Measurements from ENCODE around the gene MPRIP.

The MPRIP gene

DNA sequence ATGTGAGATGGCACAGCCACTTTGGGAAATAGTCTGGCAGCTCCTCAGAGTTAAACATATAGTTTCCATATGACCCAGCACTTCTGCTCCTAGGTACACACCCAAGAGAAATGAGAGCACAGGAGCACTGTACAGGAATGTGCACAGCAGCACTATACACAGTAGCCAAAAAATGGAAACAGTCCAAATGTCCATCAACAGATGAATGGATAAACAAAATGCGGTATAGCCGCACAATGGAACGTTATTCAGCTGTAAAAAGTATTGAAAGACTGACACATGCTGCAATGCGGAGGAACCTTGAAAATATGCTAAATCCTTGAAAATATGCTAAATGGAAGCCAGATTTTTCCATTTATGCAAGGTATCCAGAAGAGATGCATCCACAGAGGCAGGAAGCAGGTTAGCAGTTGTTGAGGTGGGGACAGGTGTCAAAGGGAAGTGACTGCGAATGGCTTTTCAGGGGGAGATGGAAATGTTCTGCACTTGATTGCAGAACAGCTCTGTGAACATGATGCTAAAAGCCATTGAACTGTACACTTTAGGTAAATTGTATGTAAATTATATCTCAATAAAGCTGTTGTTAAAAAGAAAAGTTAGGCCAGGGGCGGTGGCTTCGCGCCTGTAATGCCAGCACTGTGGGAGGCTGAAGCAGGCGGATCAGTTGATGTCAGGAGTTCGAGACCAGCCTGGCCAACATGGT lies 80.7 kb downstream of the MPRIP start:
- DNase-seq = no peak
- no peaks in the 10 kb centered on the region for H3K9me3 ChIP-seq (ENCODE audit: severe bottlenecking)
- peaks cover 19% of the 10 kb centered on the region for H3K36me3 ChIP-seq
- no peaks in the 10 kb centered on the region for H3K27me3 ChIP-seq (ENCODE audit: insufficient read depth, low read depth, severe bottlenecking)
- no peak overlapping the region for H3K27ac ChIP-seq
- TF ChIP-seq, protein P1, sequence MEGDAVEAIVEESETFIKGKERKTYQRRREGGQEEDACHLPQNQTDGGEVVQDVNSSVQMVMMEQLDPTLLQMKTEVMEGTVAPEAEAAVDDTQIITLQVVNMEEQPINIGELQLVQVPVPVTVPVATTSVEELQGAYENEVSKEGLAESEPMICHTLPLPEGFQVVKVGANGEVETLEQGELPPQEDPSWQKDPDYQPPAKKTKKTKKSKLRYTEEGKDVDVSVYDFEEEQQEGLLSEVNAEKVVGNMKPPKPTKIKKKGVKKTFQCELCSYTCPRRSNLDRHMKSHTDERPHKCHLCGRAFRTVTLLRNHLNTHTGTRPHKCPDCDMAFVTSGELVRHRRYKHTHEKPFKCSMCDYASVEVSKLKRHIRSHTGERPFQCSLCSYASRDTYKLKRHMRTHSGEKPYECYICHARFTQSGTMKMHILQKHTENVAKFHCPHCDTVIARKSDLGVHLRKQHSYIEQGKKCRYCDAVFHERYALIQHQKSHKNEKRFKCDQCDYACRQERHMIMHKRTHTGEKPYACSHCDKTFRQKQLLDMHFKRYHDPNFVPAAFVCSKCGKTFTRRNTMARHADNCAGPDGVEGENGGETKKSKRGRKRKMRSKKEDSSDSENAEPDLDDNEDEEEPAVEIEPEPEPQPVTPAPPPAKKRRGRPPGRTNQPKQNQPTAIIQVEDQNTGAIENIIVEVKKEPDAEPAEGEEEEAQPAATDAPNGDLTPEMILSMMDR (IDR thresholded peaks at IDR 0.05; ENCODE audit: low read depth, low read length) = no peak
- H3K4me3 ChIP-seq (ENCODE audit: low read depth, low read length) = no peak overlapping the region

DNA sequence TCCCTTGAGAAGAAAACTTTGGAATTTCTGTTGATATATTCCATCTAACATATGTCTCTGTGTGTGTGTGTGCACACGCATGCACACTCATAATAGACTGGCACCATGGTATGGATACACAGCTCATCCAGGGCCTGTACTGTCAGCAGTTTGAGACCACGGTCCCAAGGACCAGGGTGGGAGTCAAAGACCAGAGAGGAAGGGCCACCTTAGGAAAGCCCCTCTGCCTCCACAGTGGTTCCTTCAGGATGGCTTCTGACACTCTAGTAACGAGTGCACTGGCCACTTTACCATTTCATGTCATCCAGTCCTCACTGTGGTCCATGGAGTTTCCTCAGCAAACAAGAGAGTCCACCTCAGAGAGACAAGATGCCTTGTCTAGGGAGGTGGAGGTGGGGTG lies 82.1 kb downstream of the MPRIP start:
- TF ChIP-seq, protein P1 (IDR thresholded peaks at IDR 0.05; ENCODE audit: low read depth, low read length) = no peak
- no peak for DNase-seq
- Histone ChIP-seq H3K27ac (no peak overlapping the region), H3K27me3 (ENCODE audit: insufficient read depth, low read depth, severe bottlenecking) (no peaks in the 10 kb centered on the region), H3K36me3 (peaks cover 33% of the 10 kb centered on the region), H3K9me3 (ENCODE audit: severe bottlenecking) (no peaks in the 10 kb centered on the region), H3K4me3 (ENCODE audit: low read depth, low read length) (no peak overlapping the region)

DNA sequence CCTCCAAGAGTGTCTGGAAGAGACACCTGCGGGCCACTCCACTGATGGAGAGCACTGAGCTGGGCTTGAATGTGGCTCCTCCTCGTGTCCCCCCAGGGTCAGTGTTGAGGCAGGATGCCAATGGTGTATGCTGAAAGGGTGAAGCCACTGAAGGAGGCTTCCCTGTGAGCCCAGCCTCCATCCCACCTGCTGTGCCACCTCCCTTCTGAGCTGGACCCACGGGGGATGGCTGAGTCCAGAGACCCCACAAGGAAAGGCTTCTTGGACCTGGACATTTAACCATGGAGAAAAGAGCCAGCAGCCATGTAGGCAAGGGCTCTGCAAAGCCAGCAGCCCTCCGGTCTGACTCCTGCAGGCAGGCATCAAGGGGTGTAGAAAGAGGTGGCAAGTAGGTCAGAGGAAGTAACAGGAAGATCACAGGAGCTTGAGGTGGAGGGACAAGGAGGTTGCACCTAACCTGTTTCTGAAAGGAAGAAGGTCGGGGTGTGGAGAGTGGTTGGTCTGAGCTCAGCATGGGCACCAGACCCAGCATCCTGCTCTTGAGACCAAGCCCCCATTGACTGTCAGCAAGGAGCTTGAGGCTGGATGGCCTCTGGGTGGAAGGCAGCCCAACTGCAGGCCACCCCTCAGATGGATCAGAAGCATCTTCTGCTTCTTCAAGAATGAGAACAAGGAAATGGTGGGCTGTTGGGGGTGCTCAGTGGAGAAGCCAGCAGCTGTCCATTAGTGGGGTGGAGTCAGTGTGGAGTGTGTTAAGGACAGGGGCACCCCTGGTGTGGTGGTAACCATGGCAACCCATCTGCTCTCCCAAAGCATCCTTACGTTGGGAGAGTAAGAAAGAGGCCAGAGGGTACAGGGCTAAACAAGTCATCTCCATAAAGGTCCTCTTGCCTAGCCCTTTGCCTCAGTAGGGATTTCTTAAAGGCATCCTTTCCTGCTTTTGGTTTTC lies 83.2 kb downstream of the MPRIP start:
- H3K4me3 ChIP-seq (ENCODE audit: low read depth, low read length) = no peak overlapping the region
- DNase-seq = peak; percentile 36
- H3K27me3 ChIP-seq (ENCODE audit: insufficient read depth, low read depth, severe bottlenecking) = no peaks in the 10 kb centered on the region
- H3K36me3 ChIP-seq = peaks cover 39% of the 10 kb centered on the region
- no peaks in the 10 kb centered on the region for H3K9me3 ChIP-seq (ENCODE audit: severe bottlenecking)
- TF ChIP-seq, protein P1 (IDR thresholded peaks at IDR 0.05; ENCODE audit: low read depth, low read length) = no peak
- H3K27ac ChIP-seq = no peak overlapping the region

DNA sequence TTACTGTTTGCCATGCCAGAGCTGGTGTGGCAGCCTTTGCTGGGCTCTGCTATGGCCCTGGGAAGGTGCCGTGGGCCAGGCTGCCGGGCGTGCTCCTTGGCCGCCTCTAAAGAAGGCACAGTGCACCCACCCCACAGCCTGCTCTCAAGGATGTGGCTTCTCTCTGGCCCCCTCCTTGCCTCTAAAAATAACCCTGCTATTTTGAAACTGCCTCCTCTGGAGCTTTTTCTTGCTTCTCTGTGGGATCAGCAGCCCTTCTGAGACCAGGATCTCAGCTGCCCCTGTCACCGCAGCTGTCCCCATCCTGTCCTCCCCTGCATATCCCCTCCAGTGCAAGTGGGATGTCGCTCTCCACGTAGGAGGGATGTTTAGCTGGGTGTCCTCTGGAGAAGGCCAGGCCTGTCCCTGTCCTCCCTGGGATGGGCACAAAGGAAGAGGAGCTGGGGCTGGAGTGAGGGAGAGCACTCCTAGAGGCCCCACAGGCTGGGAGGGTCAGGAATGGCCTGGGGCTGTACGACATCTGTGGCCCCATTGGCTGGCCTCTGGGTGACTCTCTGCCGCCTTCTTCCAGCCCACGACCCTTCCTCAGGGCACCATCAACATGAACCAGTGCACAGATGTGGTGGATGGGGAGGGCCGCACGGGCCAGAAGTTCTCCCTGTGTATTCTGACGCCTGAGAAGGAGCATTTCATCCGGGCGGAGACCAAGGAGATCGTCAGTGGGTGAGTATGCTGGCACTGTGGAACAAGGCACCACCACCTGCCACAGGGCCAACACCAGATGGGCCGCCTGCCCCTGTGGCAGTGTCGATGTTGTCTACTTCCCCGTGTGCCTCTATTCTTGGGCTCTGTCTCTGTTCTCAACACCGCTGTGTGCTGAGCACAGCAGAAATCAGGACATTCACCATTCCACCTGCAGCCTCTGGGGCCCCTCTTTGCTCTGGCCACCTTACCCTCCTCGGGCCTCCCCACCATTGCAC lies 84.2 kb downstream of the MPRIP start:
- Histone ChIP-seq H3K36me3 (peaks cover 47% of the 10 kb centered on the region), H3K4me3 (ENCODE audit: low read depth, low read length) (no peak overlapping the region), H3K27me3 (ENCODE audit: insufficient read depth, low read depth, severe bottlenecking) (no peaks in the 10 kb centered on the region), H3K9me3 (ENCODE audit: severe bottlenecking) (no peaks in the 10 kb centered on the region), H3K27ac (no peak overlapping the region; the same call in 1 of the 2 replicates)
- TF ChIP-seq, protein P1 (IDR thresholded peaks at IDR 0.05; ENCODE audit: low read depth, low read length) = no peak
- DNase-seq = no peak

DNA sequence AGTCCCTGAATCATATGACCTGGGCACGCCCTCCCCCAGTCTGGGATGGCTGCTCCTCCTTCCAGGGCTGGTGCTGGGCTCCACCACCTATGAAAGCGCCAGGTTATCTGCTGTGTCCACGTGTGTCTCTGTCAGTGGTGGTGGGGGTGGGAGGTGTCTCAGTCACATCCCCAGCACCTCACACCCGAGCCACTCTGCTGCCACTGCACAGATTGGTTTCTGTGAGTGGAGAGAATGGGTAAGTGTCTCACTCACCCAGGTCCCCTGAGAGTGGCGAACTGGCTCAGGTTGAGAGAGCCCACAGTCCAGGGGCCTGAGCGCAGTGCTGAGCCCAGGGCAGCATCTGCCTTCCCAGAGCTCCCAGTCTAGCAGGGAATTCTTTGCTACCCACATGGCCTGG lies 84.9 kb downstream of the MPRIP start:
- Histone ChIP-seq H3K27me3 (ENCODE audit: insufficient read depth, low read depth, severe bottlenecking) (no peaks in the 10 kb centered on the region), H3K27ac (no peak overlapping the region), H3K4me3 (ENCODE audit: low read depth, low read length) (no peak overlapping the region), H3K9me3 (ENCODE audit: severe bottlenecking) (no peaks in the 10 kb centered on the region), H3K36me3 (peaks cover 55% of the 10 kb centered on the region)
- no peak for DNase-seq
- TF ChIP-seq, protein P1 (IDR thresholded peaks at IDR 0.05; ENCODE audit: low read depth, low read length) = no peak
